ENCODE data around the gene CAMSAP1. TPM values are rescaled to one million over a fixed set of nuclear protein-coding genes. Genes with fewer than 3 reads are reported as not detected.

Gene CAMSAP1
- total and polyA plus RNA-seq, 2 donors (not counting 1 experiment from before 2014, with no cell fraction given), result 5.0 to 18.8 TPM

DNA sequence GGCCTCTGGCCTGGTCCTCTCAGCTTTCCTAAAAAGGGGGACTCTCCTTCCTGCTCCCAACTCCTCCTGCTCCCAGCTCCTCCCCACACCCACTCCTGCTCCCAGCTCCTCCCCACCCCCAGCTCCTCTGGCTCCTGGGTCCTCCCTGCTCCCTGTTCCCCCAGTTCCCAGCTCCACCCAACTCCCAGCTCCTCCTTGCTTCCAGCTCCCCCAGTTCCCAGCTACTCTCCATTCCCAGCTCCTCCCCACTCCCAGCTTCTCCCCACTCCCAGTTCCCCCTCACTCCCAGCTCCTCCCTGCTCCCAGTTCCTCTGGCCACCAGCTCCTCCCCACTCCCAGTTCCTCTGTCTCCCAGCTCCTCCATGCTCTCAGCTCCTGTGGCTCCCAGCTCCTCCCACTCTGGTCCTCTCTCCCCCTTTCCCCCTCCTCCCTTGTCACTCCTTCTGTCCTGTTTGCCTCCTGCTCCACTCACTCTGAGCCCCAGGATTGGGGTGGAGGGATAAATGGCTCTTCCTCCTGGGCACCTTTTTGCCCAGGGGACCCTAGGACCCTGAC, 129.6 kb downstream of the CAMSAP1 start:
- no peak for DNase-seq (ENCODE audit: low read depth in 2 of 2)
- Histone ChIP-seq H3K27ac (ENCODE audit: insufficient read depth, low read length) (no peak overlapping the region), H3K4me2 (ENCODE audit: extremely low read depth, insufficient read depth, low read length) (no peak overlapping the region), H3K9me3 (ENCODE audit: control insufficient read depth, insufficient read depth, low read depth, low read length) (peaks cover 2% of the 10 kb centered on the region), H3K4me1 (ENCODE audit: control insufficient read depth, extremely low read depth, insufficient read depth, low read length) (no peaks in the 10 kb centered on the region), H3K27me3 (ENCODE audit: control insufficient read depth, insufficient read depth, low read length) (no peaks in the 10 kb centered on the region), H4K20me1 (ENCODE audit: control insufficient read depth, extremely low read depth, insufficient read depth, low read length) (no peaks in the 10 kb centered on the region), H3K79me2 (ENCODE audit: control insufficient read depth, insufficient read depth, low read length) (no peaks in the 10 kb centered on the region), H2AFZ (ENCODE audit: low read length) (no peak overlapping the region), H3K36me3 (ENCODE audit: control insufficient read depth, insufficient read depth, low read length) (no peaks in the 10 kb centered on the region), H3K4me3 (replicated peaks in 1 of 4; ENCODE audit: control extremely low read depth in 1 of 4, insufficient read depth in 1 of 4, low read depth in 3 of 4, low read length in 4 of 4) (no peak overlapping the region), H3K9ac (ENCODE audit: insufficient read depth, low read length) (no peak overlapping the region)
- TF ChIP-seq CTCF (conservative IDR thresholded peaks at IDR 0.05 in 1 of 2, IDR thresholded peaks at IDR 0.05 in 1 of 2; ENCODE audit: low read depth in 1 of 2, low read length in 2 of 2) (no peak), EZH2 (IDR thresholded peaks at IDR 0.05; ENCODE audit: low read length, missing control alignments) (no peak)

- DNase-seq (ENCODE audit: low read depth in 2 of 2), result no peak
- no peak overlapping the region for H3K4me3 ChIP-seq (replicated peaks in 1 of 4; ENCODE audit: control extremely low read depth in 1 of 4, insufficient read depth in 1 of 4, low read depth in 3 of 4, low read length in 4 of 4)
- no peak overlapping the region for H3K4me2 ChIP-seq (ENCODE audit: extremely low read depth, insufficient read depth, low read length)
- no peak overlapping the region for H3K9ac ChIP-seq (ENCODE audit: insufficient read depth, low read length)
- no peaks in the 10 kb centered on the region for H4K20me1 ChIP-seq (ENCODE audit: control insufficient read depth, extremely low read depth, insufficient read depth, low read length)
- H3K79me2 ChIP-seq (ENCODE audit: control insufficient read depth, insufficient read depth, low read length), result no peaks in the 10 kb centered on the region
- H3K9me3 ChIP-seq (ENCODE audit: control insufficient read depth, insufficient read depth, low read depth, low read length), result peaks cover 2% of the 10 kb centered on the region
- TF ChIP-seq EZH2 (IDR thresholded peaks at IDR 0.05; ENCODE audit: low read length, missing control alignments) (no peak), CTCF (conservative IDR thresholded peaks at IDR 0.05 in 1 of 2, IDR thresholded peaks at IDR 0.05 in 1 of 2; ENCODE audit: low read depth in 1 of 2, low read length in 2 of 2) (no peak)
- no peaks in the 10 kb centered on the region for H3K36me3 ChIP-seq (ENCODE audit: control insufficient read depth, insufficient read depth, low read length)
- H3K27ac ChIP-seq (ENCODE audit: insufficient read depth, low read length), result no peak overlapping the region
- no peaks in the 10 kb centered on the region for H3K27me3 ChIP-seq (ENCODE audit: control insufficient read depth, insufficient read depth, low read length)
- no peaks in the 10 kb centered on the region for H3K4me1 ChIP-seq (ENCODE audit: control insufficient read depth, extremely low read depth, insufficient read depth, low read length)
- H2AFZ ChIP-seq (ENCODE audit: low read length), result no peak overlapping the region
These were observed 130.3 kb downstream of the CAMSAP1 start for GRCh38 chr9:135776893-135777622.

DNA sequence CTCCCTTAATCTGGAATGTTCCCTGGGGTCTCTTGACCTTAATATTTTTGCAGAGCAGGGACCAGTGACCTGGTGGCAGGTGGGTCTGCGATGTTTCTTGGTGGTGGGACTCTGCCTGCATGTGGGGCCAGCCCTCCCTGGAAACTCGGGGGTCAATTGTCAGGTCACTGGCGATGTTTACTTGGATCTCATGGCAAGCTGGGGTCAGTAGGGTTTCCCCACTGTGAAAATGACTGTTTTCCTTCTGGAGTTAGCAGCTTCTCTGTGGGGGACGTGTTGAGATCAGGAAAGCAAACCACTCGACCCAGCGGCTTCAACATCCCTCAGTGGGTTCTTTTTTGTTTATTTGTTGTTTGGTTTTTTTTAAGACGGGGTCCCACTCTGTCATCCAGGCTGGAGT, 131.4 kb downstream of the CAMSAP1 start:
- Histone ChIP-seq H4K20me1 (ENCODE audit: control insufficient read depth, extremely low read depth, insufficient read depth, low read length) (no peaks in the 10 kb centered on the region), H3K27ac (ENCODE audit: insufficient read depth, low read length) (no peak overlapping the region), H3K9ac (ENCODE audit: insufficient read depth, low read length) (no peak overlapping the region), H2AFZ (ENCODE audit: low read length) (no peak overlapping the region), H3K9me3 (ENCODE audit: control insufficient read depth, insufficient read depth, low read depth, low read length) (peaks cover 2% of the 10 kb centered on the region), H3K79me2 (ENCODE audit: control insufficient read depth, insufficient read depth, low read length) (no peaks in the 10 kb centered on the region), H3K36me3 (ENCODE audit: control insufficient read depth, insufficient read depth, low read length) (no peaks in the 10 kb centered on the region), H3K4me2 (ENCODE audit: extremely low read depth, insufficient read depth, low read length) (no peak overlapping the region), H3K4me3 (replicated peaks in 1 of 4; ENCODE audit: control extremely low read depth in 1 of 4, insufficient read depth in 1 of 4, low read depth in 3 of 4, low read length in 4 of 4) (no peak overlapping the region), H3K27me3 (ENCODE audit: control insufficient read depth, insufficient read depth, low read length) (no peaks in the 10 kb centered on the region), H3K4me1 (ENCODE audit: control insufficient read depth, extremely low read depth, insufficient read depth, low read length) (no peaks in the 10 kb centered on the region)
- TF ChIP-seq CTCF (conservative IDR thresholded peaks at IDR 0.05 in 1 of 2, IDR thresholded peaks at IDR 0.05 in 1 of 2; ENCODE audit: low read depth in 1 of 2, low read length in 2 of 2) (no peak), EZH2 (IDR thresholded peaks at IDR 0.05; ENCODE audit: low read length, missing control alignments) (no peak)
- DNase-seq (ENCODE audit: low read depth in 2 of 2), result no peak
